GM21381 (cell line): ENCODE measurements around the gene RBKS.
"Not testable (repeated sequence)": the region's sequence is repeated elsewhere in the genome, so short reads cannot be mapped to it uniquely, and the experiment has no call there.

Experiments used
- ATAC-seq: cut with Tn5 transposase; IDR thresholded peaks from one replicate; pipeline ENCODE4 v1.9.1; 2021; ENCODE audit warnings: mild to moderate bottlenecking, moderate library complexity; ENCODE audit not compliant: unreplicated experiment

RBKS gene

GRCh38 chr2:27771202-27771547 is 119.0 kb downstream of the RBKS start:
- no peak for ATAC-seq

DNA sequence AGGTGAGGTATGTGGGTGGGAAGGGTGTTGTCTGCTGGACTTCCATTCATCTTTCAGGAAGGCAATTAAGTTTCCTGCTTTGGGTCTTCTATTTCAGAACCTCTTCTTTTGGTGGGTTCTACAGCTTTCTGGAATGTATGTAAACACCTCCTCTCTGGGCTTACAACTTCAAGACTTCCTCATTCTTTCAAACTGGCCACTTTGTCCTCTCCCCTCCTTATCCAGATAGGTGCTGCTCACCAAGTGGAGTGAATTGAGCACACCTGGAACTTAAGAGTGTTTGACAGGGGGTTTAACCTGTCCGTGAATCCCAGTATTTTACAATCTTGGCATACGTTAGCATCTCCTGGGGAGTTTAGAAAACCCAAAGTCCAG is 123.9 kb downstream of the RBKS start:
- no peak for ATAC-seq

- no peak for ATAC-seq
These were observed 124.4 kb downstream of the RBKS start for GRCh38 chr2:27765621-27766286.

- ATAC-seq = not testable (repeated sequence)
These were observed 125.7 kb downstream of the RBKS start for GRCh38 chr2:27764526-27764925.

- no peak for ATAC-seq
These were observed 126.3 kb downstream of the RBKS start for GRCh38 chr2:27763907-27764267.

- ATAC-seq = no peak
These were observed 127.0 kb downstream of the RBKS start for GRCh38 chr2:27762951-27763906.

DNA sequence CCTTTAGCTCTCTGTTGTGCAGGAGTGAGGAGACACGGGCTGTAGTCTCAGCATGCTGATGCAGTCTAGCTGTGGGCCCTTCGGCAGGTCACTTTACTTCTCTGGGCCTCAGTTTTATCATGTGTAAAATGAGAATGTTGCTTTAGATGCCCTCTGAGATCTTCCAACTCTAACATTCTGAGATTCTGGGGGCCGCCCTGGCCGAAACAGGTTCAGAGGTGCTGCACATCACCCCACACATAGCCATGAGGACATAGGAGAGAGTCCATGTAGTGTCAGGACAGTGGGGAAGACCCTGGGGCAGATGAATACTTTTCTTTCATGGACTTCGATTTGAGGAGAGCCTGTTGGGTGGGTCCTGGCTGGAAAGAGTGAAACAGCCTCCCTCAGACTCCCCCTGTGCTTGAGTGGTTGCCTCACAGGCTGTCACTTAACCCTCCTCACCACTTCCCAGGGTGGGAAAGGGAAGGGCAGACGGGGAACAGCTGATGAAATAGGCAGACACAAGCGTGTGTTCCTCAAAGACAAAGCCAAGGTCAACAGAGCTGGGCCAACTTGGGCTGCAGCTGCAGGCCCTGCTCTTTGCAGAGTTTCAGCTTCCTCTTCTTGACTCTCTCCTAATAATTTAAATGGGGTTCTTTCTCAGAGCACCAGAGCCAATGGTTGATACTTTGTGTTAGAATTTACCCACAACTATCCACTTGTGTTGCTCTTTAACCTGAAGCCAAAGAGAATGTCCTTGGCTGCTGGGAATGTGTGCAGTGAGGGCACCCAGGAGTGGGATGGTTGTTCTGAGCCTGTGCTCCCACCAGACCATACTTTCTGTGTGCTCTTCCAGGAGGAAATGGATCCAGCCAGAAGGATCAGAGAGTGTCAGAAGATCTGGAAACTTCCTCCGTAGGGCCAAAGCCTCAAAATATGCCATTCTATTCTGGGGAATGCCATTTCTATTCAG is 133.4 kb downstream of the RBKS start:
- ATAC-seq = no peak

- ATAC-seq = no peak
These were observed 134.1 kb downstream of the RBKS start for GRCh38 chr2:27756091-27756490.

- ATAC-seq = no peak
These were observed 135.4 kb downstream of the RBKS start for GRCh38 chr2:27754831-27755230.

DNA sequence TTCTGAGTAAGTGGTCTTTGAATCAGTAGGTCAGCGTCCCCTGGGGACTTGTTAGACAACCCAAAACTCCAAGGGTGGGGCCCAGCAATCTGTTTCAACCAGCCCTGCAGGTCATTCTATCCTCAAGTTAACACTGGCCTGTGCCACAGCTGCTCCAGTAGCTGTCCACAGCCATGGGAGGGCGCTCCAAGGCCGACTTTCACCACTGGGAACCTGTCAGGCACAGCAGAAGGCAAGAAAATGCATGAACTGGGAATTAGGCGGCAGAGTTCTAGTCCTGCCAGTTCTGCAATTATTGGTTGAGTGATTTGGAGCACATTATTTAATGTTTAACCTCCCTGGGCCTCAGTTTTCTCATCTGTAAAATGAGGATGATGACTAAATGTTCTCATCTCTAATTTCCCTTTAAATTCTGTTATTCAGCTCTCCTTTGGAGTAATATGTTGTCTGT is 136.0 kb downstream of the RBKS start:
- ATAC-seq = no peak

GRCh38 chr2:27752551-27753237 is 137.5 kb downstream of the RBKS start:
- no peak for ATAC-seq

DNA sequence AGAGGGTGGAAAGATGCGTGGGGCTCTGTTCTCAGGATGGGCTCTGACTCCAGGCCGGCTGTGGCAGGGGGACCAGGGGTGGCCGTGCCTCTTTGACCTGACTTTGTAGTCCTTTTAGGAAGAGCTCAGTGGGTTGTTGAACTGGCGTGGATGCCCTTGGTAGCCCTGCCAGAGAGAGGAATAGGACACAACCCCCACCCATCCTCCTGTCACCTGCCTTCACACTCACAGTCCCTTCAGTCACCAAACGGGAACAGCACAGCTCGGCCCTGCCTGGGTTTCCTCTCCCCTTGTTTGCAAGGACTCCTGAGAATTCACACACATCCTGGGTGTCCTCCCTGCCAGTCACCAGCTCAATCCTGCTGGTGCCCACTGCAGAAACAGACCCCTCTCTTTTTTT is 138.8 kb downstream of the RBKS start:
- no peak for ATAC-seq

DNA sequence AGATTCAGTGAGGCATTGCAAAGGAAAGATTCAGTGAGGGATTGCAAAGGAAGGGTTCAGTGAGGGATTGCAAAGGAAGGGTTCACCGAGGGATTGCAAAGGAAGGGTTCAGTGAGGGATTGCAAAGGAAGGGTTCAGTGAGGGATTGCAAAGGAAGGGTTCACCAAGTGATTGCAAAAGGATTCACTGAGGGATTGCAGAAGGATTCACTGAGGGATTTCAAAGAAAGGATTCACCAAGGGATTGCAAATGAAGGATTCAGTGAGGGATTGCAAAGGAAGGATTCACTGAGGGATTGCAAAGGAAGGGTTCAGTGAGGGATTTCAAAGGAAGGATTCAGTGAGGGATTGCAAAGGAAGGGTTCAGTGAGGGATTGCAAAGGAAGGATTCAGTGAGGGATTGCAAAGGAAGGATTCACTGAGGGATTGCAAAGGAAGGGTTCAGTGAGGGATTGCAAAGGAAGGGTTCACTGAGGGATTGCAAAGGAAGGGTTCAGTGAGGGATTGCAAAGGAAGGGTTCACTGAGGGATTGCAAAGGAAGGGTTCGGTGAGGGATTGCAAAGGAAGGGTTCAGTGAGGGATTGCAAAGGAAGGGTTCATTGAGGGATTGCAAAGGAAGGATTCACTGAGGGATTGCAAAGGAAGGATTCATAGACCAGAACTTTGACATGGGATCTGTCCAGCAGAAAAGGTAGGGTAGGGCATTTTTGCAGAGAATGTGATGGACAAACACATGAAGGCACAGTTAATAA is 141.2 kb downstream of the RBKS start:
- ATAC-seq = not testable (repeated sequence)

DNA sequence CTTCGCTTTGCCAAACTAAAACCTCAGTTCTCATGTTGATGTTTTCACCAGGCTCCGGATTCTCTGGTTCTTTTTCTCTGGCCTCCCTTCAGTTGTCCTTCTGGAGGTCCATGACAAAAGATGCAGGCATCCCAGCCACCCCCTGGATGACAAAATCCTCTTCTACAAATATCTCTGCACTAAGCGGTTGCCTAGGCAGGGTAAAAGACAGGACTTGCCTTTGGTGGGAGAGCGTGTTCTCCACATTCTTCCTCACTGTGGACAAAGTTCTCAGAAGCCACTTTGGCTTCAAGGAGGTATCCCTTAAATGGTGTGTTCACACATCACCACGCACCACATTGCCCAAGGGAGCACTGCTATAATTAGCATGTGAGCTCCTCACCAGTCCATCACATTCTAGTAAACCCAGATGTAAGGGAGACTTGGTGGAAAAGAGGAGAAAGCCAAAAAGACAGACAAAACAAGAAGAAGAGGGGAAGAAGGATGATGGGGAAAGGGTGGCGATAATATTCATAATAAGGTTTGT is 142.3 kb downstream of the RBKS start:
- no peak for ATAC-seq

DNA sequence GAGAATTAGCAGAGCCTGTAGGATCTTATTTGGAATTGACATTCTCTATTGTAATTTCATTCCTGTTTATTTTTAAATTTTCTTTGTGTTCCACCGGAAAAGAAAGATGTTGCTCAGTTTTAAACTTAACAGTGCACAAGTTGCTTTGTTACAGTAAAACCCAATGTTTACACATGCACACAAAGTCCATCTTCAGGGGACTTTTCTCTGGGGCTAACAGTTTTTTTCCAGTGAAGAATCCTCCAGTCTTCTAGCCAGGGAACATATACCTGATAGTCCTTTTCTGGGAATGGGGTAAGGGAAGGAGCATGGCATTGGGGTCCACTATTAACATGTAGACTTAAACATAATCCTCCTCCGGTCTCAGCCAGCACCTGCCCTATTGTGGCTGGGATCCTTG is 143.9 kb downstream of the RBKS start:
- ATAC-seq = no peak

DNA sequence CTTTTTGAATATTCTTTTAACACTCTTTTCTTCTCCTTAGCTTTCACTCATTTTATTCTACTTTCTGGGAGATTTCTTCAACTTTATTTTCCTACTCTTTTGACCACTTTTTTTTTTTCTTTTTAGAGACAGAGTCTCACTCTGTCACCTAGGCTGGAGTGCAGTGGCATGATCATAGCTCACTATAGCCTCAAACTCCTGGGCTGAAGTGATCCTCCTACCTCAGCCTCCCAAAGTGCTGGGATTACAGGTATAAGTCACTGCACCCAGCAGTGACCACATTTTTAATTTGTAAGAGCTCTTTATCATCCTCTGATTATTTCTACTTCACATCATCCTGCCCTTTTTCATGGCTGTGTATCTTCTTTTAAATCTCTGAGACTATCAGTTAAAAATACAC is 144.7 kb downstream of the RBKS start:
- ATAC-seq = not testable (repeated sequence)

- ATAC-seq = no peak
These were observed 147.6 kb downstream of the RBKS start for GRCh38 chr2:27742571-27742970.

GRCh38 chr2:27741673-27742072 is 148.5 kb downstream of the RBKS start:
- ATAC-seq = no peak

DNA sequence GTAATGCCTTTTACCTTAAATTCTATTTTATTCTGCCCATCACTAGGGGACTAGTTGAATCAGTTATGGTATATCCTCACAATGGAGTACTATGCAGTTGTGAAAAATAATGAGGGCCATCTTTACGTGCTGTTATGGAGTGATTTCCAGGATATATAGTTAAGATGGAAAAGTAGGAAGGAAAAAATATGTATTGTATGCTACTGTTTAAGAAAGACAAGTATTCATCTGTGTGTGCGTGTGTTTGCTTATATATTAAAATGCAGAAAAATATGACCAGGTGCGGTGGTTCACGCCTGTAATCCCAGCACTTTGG is 151.2 kb downstream of the RBKS start:
- no peak for ATAC-seq
